Spleen (tissue), 11 donors: ENCODE measurements around the gene NFE2L2. TPM values are rescaled to one million over a fixed set of nuclear protein-coding genes. Genes with fewer than 3 reads are reported as not detected.
A peak's percentile ranks its signal among the peaks of the same experiment; 100 is the strongest.

Experiments used
- DNase-seq: peaks from one replicate; pipeline ENCODE4 v3.0.0-alpha.2; 2020
- H3K27ac ChIP-seq, 8 donors: fragments of 200-600 bp; sonication (generic) in 7 of 8; 1 replicate in 4 of 8; 2 replicates in 4 of 8; pipeline versions ENCODE4 v1.5.0 to v1.8.0; 2016 to 2021; ENCODE audit warnings: inconsistent platforms in 4 of 8, mild to moderate bottlenecking in 4 of 8, moderate library complexity in 1 of 8
- H3K27me3 ChIP-seq, 7 donors: fragments of 200-600 bp; sonication (generic) in 6 of 7; replicated peaks in 1 of 7; 1 replicate in 4 of 7; 2 replicates in 3 of 7; pipeline versions ENCODE4 v1.5.0 to v1.8.0; 2016 to 2021; ENCODE audit warnings: inconsistent platforms in 3 of 7, mild to moderate bottlenecking in 1 of 7
- H3K36me3 ChIP-seq, 6 donors: fragments of 200-600 bp; sonication (generic) in 5 of 6; 1 replicate in 4 of 6; 2 replicates in 2 of 6; pipeline versions ENCODE4 v1.5.0 to v1.8.0; 2016 to 2021; ENCODE audit warnings: inconsistent platforms in 2 of 6
- H3K4me1 ChIP-seq, 6 donors: fragments of 200-600 bp; sonication (generic) in 5 of 6; 1 replicate in 3 of 6; 2 replicates in 3 of 6; pipeline versions ENCODE4 v1.5.0 to v1.8.0; 2016 to 2021; ENCODE audit warnings: inconsistent platforms in 3 of 6
- H3K4me3 ChIP-seq, 8 donors: fragments of 200-600 bp; sonication (generic) in 7 of 8; 1 replicate in 4 of 8; 2 replicates in 4 of 8; pipeline versions ENCODE4 v1.5.0 to v1.8.0; 2016 to 2021; ENCODE audit warnings: inconsistent platforms in 4 of 8, mild to moderate bottlenecking in 4 of 8, moderate library complexity in 2 of 8
- H3K9me3 ChIP-seq, 8 donors: fragments of 200-600 bp; sonication (generic) in 7 of 8; 1 replicate in 4 of 8; 2 replicates in 4 of 8; pipeline versions ENCODE4 v1.5.0 to v1.8.0; 2016 to 2021; ENCODE audit warnings: inconsistent platforms in 4 of 8
- POLR2A ChIP-seq, 3 donors: fragments of 450-650 bp; IDR thresholded peaks; one replicate each; pipeline ENCODE4 v1.5.1; 2017; ENCODE audit warnings: antibody characterized with exemption in 3 of 3, mild to moderate bottlenecking in 1 of 3
- POLR2AphosphoS5 ChIP-seq, 3 donors: sonication (generic); formaldehyde crosslinking; IDR thresholded peaks; one replicate each; pipeline ENCODE4 v1.5.1; 2017; ENCODE audit warnings: antibody characterized with exemption in 3 of 3
- WGBS, 5 donors: extraction: QIAGEN DNeasy Blood & Tissue Kit in 3 of 5; methylation state at CpG; one replicate each; pipeline versions ENCODE4 v1.1.5 to v1.1.7; 2013 to 2018; 5-methylcytosine and 5-hydroxymethylcytosine counted together
- intact Hi-C: fragments of 100-400 bp; cut with DNase I; formaldehyde crosslinking; loops from one replicate; pipeline ENCODE4 v1.15.0; 2023; ENCODE audit warnings: low total_unique reads
- polyA plus RNA-seq, 3 donors: library from polyadenylated mRNA; stranded (reverse); fragments of 200-250 nt; gene quantifications; one replicate each; pipeline ENCODE4 v1.2.1, GENCODE V29; 2013
- total RNA-seq, 7 donors: library from RNA; depleted of rRNA in 3 of 7; stranded (reverse); fragments of >200 nt in 3 of 7; fragmentation: NEBNext Ultra II Directional in 4 of 7; extraction: Animal tissue kit (Norgen Biotek cat#: 25700) in 4 of 7; gene quantifications; one replicate each; pipeline versions ENCODE4 v1.1.0 to v1.2.1, GENCODE V29; 2016 to 2021
- TF ChIP-seq, protein P1 (sequence below), 11 experiments: fragments of 200-600 bp in 7 of 11; fragments of 450-650 bp in 4 of 11; sonication (generic) in 4 of 11; IDR thresholded peaks in 8 of 11; conservative IDR thresholded peaks in 3 of 11; 1 replicate in 7 of 11; 2 replicates in 4 of 11; pipeline versions ENCODE4 v1.4.0 to v1.8.0; 2016 to 2021; ENCODE audit warnings: antibody characterized with exemption in 11 of 11, inconsistent platforms in 4 of 11, mild to moderate bottlenecking in 1 of 11
- donor health status: healthy with polysubstance abuse.
- donor health status: DM: no; HTN: no; CAD: no; lungs with moderate emphysema.
- donor health status: DM: no; HTN: no; CAD: no.
- donor health status: Bipolar disorder and iron deficiency.
- donor health status: healthy.
- donor health status: DM: no; HTN: no; CAD: no.
- donor health status: DM: yes; HTN: yes; CAD: no.

The NFE2L2 gene
- total and polyA plus RNA-seq, 10 donors = 25.9 to 148 (median 101) TPM

GRCh38 chr2:177282181-177282641 is 17.7 kb upstream of the NFE2L2 start:
- Histone ChIP-seq H3K27ac (no peak overlapping the region), H3K9me3 (no peaks in the 10 kb centered on the region), H3K4me3 (no peak overlapping the region), H3K27me3 (no peaks in the 10 kb centered on the region), H3K4me1 (peaks cover 0 to 14% (median 2%) of the 10 kb centered on the region in 6 donors), H3K36me3 (peaks cover 0 to 7% (median 1%) of the 10 kb centered on the region in 6 donors)
- DNase-seq = no peak
- intact Hi-C loops = no loop called here
- WGBS, 5 donors = 61 to 78% (median 68%) methylated on average over 3 of the region's 3 CpGs
- TF ChIP-seq, protein P1, sequence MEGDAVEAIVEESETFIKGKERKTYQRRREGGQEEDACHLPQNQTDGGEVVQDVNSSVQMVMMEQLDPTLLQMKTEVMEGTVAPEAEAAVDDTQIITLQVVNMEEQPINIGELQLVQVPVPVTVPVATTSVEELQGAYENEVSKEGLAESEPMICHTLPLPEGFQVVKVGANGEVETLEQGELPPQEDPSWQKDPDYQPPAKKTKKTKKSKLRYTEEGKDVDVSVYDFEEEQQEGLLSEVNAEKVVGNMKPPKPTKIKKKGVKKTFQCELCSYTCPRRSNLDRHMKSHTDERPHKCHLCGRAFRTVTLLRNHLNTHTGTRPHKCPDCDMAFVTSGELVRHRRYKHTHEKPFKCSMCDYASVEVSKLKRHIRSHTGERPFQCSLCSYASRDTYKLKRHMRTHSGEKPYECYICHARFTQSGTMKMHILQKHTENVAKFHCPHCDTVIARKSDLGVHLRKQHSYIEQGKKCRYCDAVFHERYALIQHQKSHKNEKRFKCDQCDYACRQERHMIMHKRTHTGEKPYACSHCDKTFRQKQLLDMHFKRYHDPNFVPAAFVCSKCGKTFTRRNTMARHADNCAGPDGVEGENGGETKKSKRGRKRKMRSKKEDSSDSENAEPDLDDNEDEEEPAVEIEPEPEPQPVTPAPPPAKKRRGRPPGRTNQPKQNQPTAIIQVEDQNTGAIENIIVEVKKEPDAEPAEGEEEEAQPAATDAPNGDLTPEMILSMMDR (IDR thresholded peaks at IDR 0.05 in 8 of 11, conservative IDR thresholded peaks at IDR 0.05 in 3 of 11) = no peak
- no peak for TF ChIP-seq POLR2A (IDR thresholded peaks at IDR 0.05)
- no peak for TF ChIP-seq POLR2AphosphoS5 (IDR thresholded peaks at IDR 0.05)

DNA sequence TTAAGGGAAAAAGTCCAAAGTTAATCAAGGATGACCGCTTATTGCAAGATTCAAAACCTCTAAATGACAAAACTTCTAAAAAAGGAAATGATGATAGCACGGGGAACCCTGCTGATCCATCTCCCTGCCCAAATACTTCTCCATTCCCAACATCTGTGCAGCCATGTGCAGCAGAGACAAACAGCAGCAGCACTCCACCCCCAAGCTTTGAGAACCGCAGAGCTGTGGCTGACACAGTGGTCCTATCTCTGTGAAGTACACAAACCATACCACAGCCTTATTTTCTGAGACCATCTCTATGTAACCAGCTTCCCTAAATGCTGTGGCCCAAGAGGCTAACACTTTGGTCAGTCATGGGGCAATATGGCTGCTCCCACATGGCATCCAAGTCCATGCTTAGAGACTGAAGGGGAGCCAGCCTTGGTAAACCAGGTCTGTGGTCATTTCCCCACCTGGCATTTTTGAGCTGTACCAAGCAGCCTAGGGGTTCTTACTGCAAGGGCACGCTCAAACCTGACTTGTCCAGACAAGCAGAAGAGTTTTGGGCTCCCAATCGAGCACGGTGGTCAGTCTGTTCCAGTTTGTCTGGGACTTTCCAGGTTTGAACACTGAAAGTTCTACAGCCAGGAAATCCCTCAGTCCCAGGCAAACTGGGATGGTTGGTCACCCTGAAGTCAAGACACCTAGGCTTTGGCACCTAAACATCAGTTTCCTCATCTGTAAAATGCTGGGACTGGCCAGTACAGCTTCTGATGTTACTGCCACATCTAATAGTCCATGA is 17.1 kb upstream of the NFE2L2 start:
- Histone ChIP-seq H3K4me1 (peaks cover 0 to 14% (median 2%) of the 10 kb centered on the region in 6 donors), H3K27ac (peak overlapping the region in 2 of 8 donors; percentile 11 to 50), H3K27me3 (no peaks in the 10 kb centered on the region), H3K36me3 (peaks cover 0 to under 1% (median 0%) of the 10 kb centered on the region in 6 donors), H3K9me3 (no peaks in the 10 kb centered on the region), H3K4me3 (no peak overlapping the region)
- TF ChIP-seq, protein P1 (IDR thresholded peaks at IDR 0.05 in 8 of 11, conservative IDR thresholded peaks at IDR 0.05 in 3 of 11) = no peak
- TF ChIP-seq POLR2A (IDR thresholded peaks at IDR 0.05) = no peak
- no peak for TF ChIP-seq POLR2AphosphoS5 (IDR thresholded peaks at IDR 0.05)
- intact Hi-C loops = no loop called here
- no peak for DNase-seq
- WGBS, 5 donors = 58 to 72% (median 68%) methylated on average over 6 of the region's 6 CpGs

DNA sequence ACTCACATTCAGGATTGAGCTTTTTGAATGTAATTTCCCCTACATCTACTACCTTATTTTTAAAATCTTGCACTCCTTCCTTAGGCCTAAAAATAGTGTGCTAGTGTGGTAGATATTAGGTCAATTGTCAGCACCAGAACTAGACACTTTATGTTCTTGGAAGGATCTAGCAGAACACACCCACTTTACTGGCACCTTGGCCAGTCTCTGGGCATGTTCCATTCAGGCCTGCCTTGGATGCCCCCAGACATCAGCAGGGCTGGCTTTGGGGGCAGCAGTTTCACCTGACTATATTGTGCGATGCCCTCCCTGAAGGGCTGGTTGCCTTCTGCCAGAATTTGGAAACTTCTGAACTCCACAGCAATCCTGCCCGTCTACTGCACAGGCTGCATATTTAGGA is 15.3 kb upstream of the NFE2L2 start:
- Histone ChIP-seq H3K27me3 (no peaks in the 10 kb centered on the region), H3K36me3 (no peaks in the 10 kb centered on the region), H3K27ac (no peak overlapping the region), H3K9me3 (no peaks in the 10 kb centered on the region), H3K4me3 (no peak overlapping the region), H3K4me1 (peaks cover 0 to 14% (median 2%) of the 10 kb centered on the region in 6 donors)
- TF ChIP-seq, protein P1 (IDR thresholded peaks at IDR 0.05 in 8 of 11, conservative IDR thresholded peaks at IDR 0.05 in 3 of 11) = no peak
- TF ChIP-seq POLR2A (IDR thresholded peaks at IDR 0.05) (no peak), POLR2AphosphoS5 (IDR thresholded peaks at IDR 0.05) (no peak)
- no peak for DNase-seq
- intact Hi-C loops = no loop called here
- 86 to 98% (median 95%) methylated on average over 2 of the region's 2 CpGs for WGBS, 5 donors

- WGBS, 5 donors = 84 to 92% (median 89%) methylated on average over 4 of the region's 4 CpGs
- no peaks in the 10 kb centered on the region for H3K4me1 ChIP-seq
- no peak for DNase-seq
- no peaks in the 10 kb centered on the region for H3K27me3 ChIP-seq
- H3K36me3 ChIP-seq = no peaks in the 10 kb centered on the region
- TF ChIP-seq POLR2A (IDR thresholded peaks at IDR 0.05) (no peak), POLR2AphosphoS5 (IDR thresholded peaks at IDR 0.05) (no peak)
- TF ChIP-seq, protein P1 (IDR thresholded peaks at IDR 0.05 in 8 of 11, conservative IDR thresholded peaks at IDR 0.05 in 3 of 11) = no peak
- H3K4me3 ChIP-seq = no peak overlapping the region
- intact Hi-C loops = no loop called here
- no peaks in the 10 kb centered on the region for H3K9me3 ChIP-seq
- H3K27ac ChIP-seq = no peak overlapping the region
These were observed 11.2 kb upstream of the NFE2L2 start for GRCh38 chr2:177275743-177276055.
